ENCODE measurements around the gene S100A16. TPM values are rescaled to one million over a fixed set of nuclear protein-coding genes. Genes with fewer than 3 reads are reported as not detected.
"Not testable (repeated sequence)": the region's sequence is repeated elsewhere in the genome, so short reads cannot be mapped to it uniquely, and the experiment has no call there.

The S100A16 gene
- total RNA-seq, 1 donor from 2014 or later, result 738 TPM

DNA sequence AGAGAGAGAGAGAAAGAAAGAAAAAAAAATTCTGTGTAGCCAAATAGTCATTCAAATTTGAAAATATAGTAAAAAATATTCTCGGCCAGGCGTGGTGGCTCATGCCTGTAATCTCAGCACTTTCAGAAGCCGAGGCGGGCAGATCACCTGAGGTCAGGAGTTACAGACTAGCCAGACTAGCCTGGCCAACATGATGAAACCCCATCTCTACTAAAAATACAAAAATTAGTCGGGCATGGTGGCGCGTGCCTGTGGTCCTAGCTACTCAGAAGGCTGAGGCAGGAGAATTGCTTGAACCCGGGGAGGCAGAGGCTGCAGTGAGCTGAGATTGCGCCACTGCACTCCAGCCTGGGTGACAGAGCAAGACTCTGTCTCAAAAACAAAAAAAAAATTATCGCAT is 24.9 kb downstream of the S100A16 start:
- DNase-seq (ENCODE audit: low read depth, low spot score), result not testable (repeated sequence)

GRCh38 chr1:153587314-153587713 is 25.6 kb downstream of the S100A16 start:
- DNase-seq (ENCODE audit: low read depth, low spot score), result no peak

GRCh38 chr1:153586347-153586746 is 26.6 kb downstream of the S100A16 start:
- no peak for DNase-seq (ENCODE audit: low read depth, low spot score)

DNA sequence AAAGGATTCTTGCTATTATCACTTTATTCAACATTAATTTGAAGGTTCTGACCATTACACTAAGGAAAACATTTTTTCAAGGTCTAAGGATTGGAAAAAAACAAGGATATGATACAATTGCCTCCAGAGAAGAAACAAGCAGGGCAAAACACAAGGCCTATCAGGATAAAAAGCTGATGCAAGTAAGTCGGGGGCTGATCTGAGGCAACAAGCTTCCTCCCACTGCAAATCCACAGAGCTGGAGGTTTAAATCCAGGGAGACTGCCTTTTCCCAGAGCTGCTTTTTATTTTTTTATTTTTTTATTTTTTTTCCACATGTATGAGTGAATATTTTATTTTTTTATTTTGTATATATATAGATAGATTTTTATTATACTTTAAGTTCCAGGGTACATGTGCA is 27.9 kb downstream of the S100A16 start:
- no peak for DNase-seq (ENCODE audit: low read depth, low spot score)

DNA sequence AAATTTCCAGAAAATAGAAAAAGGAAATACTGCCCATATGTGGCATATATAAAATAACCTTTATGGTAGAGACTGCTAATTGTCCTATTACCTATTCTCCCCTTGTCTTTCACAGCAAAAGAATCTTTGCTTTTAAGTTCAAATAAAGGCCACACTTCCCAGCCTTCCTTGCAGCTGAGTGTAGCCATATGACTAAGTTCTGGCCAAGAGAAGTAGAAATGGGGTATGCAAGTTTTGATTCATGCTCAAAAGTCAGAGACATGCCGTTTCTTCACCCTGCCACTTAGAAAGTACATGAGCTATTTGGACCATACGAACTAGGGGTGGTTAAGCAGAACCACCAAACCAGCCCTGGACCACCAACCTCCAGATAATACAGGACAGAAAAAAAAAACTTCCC is 29.0 kb downstream of the S100A16 start:
- DNase-seq (ENCODE audit: low read depth, low spot score), result no peak

DNA sequence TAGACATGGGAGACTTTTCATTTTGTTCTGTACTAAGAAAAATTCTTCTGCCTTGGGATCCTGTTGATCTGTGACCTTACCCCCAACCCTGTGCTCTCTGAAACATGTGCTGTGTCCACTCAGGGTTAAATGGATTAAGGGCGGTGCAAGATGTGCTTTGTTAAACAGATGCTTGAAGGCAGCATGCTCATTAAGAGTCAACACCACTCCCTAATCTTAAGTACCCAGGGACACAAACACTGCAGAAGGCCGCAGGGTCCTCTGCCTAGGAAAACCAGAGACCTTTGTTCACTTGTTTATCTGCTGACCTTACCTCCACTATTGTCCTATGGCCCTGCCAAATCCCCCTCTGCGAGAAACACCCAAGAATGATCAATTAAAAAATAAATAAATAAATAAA is 29.4 kb downstream of the S100A16 start:
- DNase-seq (ENCODE audit: low read depth, low spot score), result not testable (repeated sequence)

DNA sequence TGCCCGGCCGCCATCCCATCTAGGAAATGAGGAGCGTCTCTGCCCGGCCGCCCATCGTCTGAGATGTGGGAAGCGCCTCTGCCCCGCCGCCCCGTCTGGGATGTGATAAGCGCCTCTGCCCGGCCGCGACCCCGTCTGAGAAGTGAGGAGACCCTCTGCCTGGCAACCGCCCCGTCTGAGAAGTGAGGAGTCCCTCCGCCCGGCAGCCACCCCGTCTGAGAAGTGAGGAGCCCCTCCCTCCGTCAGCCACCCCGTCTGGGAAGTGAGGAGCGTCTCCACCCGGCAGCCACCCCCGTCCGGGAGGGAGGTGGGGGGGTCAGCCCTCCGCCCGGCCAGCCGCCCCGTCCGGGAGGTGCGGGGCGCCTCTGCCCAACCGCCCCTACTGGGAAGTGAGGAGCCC is 30.1 kb downstream of the S100A16 start:
- not testable (repeated sequence) for DNase-seq (ENCODE audit: low read depth, low spot score)

GRCh38 chr1:153578936-153579335 is 34.0 kb downstream of the S100A16 start:
- no peak for DNase-seq (ENCODE audit: low read depth, low spot score)

- DNase-seq (ENCODE audit: low read depth, low spot score), result no peak
These were observed 34.4 kb downstream of the S100A16 start for GRCh38 chr1:153578490-153578889.

DNA sequence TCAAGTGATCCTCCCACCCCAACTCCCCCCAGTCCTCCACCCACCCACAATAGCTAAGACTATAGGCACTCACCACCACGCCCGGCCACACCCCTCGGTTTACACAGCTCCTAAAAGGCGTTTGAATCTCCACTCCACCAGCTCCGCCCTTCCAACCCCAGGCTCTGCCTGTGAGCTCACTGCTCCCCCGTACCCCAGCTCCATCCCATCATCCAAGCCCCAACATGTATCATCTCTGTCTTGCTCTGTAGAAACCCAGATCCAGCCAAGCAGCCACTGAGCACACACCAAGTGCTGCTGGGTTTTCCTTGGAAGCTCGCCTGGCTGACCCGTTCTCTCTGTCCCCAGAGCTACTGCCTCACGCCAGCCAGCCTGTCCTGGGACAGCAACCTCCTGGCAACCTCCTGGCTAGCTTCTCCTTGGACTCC is 35.3 kb downstream of the S100A16 start:
- no peak for DNase-seq (ENCODE audit: low read depth, low spot score)

DNA sequence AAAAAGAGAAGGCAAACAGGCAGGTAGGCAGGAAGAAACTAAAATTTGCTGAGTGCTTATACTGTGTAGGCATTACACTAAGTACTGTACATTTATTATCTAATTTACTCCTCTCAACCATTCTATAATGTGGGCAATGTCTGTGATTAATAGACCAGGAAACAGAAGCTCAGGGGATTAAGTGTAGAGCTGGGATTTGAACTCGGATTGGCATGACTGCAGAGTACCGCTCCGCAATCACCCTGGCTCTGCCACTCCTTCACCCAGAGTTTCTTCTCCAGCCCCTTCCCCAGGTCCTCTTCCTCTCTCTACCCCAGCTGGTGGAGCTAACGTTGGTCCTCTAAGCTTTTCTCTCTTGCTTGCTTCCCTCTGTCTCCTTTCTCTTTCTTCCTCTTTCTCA is 35.8 kb downstream of the S100A16 start:
- no peak for DNase-seq (ENCODE audit: low read depth, low spot score)

DNA sequence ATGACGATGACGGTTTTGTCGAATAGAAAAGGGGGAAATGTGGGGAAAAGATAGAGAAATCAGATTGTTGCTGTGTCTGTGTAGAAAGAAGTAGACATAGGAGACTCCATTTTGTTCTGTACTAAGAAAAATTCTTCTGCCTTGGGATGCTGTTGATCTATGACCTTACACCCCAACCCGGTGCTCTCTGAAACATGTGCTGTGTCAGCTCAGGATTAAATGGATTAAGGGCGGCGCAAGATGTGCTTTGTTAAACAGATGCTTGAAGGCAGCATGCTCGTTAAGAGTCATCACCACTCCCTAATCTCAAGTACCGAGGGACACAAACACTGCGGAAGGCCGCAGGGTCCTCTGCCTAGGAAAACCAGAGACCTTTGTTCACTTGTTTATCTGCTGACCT is 37.4 kb downstream of the S100A16 start:
- not testable (repeated sequence) for DNase-seq (ENCODE audit: low read depth, low spot score)

DNA sequence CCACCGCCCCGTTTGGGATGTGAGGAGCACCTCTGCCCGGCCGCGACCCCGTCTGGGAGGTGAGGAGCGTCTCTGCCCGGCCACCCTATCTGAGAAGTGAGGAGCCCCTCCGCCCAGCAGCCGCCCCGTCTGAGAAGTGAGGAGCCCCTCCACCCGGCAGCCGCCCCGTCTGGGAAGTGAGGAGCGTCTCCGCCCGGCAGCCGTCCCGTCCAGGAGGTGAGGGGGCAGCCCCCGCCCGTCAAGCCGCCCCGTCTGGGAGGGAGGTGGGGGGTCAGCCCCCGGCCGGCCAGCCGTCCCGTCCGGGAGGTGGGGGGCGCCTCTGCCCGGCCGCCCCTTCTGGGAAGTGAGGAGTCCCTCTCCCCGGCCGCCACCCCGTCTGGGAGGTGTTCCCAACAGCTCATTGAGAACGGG is 37.9 kb downstream of the S100A16 start:
- DNase-seq (ENCODE audit: low read depth, low spot score), result not testable (repeated sequence)

- DNase-seq (ENCODE audit: low read depth, low spot score), result no peak
These were observed 39.6 kb downstream of the S100A16 start for GRCh38 chr1:153573351-153573750.

DNA sequence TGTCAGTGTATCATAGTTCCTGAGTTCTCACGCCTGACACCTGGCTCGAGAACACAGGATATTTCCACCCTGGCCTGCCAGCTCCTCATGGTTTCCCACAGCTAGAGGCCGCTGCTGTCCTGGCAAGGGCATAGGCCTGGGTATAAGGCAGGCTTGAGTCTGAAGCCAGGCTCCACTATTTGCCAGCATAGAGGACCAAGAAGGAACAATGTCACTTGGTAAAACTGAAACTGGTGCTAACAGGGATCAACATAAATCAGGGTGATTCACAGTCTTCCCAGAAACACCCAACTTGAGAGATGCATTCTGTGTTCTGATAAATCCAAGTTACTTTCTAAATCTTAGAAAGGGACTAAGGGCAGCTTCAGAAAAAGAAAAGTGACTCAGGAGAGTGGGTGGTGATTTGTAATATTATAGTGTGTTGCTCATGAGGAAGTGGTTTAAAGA is 40.3 kb downstream of the S100A16 start:
- peak; percentile 76 for DNase-seq (ENCODE audit: low read depth, low spot score)

- no peak for DNase-seq (ENCODE audit: low read depth, low spot score)
These were observed 41.2 kb downstream of the S100A16 start for GRCh38 chr1:153571706-153572105.

- no peak for DNase-seq (ENCODE audit: low read depth, low spot score)
These were observed 42.1 kb downstream of the S100A16 start for GRCh38 chr1:153570874-153571273.

DNA sequence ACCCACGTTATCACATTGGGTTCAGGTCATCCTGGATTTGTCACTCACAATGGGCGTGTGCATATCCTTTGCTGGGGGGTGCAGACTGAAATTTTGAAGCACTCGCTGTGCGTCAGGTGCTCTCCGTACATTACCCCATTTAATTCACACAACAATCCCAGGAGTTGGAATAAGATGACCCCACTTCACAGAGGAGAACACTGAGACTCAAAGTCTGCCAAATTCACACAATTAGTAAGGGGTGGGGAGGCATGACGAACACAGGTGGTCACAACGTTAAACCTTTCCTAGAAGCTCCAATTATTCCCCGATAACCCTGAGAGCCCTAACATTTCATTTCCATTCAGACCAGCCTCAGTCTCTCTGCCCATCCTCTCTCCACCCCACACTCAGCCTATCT is 43.5 kb downstream of the S100A16 start:
- no peak for DNase-seq (ENCODE audit: low read depth, low spot score)

DNA sequence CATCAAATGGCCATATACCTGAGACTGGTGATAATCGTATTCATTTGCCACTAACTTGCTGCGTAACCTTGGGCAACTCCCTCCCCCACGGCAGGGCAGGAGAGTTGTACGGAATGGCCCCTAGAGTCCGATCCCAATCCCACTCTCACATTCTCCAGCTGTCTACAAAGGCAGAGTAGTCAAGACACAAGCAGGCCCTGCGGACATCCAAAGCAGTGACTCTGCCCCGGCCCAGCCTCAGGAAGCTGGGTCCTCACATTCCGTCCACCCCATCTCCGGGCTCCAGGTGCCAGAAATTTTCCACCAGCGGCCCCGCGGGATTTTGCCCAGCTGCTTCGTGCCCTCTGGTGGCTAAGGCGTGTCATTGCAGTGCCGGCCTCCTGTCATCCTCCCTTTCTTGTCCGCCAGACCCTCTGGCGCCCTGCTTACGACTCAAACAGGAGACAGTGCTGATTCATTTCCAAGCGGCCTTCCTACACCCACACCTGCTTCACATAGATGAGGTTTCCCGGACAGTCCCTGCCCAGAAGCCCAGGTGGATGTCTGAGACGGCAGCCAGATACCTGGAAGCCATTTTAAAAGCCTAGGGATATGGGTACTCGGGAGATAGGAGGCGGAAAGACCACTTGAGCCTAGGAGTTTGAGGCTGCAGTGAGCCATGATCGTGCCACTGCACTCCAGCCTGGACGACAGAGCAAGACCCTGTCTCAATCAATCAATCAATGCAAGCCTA is 44.4 kb downstream of the S100A16 start:
- peak; percentile 57 for DNase-seq (ENCODE audit: low read depth, low spot score)

GRCh38 chr1:153567621-153568366 is 45.1 kb downstream of the S100A16 start:
- DNase-seq (ENCODE audit: low read depth, low spot score), result no peak

DNA sequence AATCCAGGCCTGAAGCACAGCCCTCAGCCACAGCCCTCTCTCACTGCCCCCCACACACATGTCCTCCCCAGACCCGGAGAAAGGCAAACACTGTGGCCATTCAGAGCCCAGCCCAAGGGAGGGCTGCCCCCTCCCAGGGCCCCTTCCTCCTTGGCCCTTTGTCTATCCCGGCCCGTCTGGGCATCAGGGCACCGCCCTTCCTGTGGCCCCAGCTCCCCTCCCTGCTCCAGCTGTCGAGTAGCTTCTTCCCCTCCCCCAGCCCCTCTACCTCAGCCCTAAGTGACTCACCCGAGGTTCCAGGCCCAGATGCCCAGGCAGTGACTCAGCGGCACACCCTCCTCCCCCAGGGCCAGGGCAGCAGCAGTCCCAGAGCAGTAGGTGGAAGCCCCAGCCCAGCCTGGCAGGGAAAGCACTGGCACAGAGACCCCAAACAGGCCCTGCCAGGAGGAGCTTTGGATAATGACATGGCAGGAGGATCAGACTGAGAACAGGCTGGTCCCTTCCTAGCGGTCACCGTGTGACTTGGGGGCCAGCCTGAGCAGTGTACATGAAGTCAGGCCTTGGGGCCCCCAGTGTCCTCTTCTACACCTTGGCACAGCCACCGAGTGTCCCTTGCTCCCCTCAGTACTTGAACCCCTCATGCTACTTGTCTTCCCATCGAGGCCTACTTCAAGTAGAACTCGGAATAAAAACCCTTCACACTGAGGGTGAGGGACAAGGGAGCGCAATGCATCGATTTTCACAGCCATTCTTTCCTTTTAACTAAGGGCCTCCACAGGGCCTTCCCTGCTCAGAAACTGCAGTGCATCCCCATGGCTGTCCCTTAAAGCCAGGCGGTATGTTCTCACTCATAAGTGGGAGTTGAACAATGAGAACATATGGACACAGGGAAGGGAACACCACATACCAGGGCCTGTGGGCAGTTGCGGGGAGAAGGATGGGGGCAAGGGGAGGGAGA is 46.2 kb downstream of the S100A16 start:
- peak; percentile 92 for DNase-seq (ENCODE audit: low read depth, low spot score)
